Measurements from ENCODE around the gene CMTM4. TPM values are rescaled to one million over a fixed set of nuclear protein-coding genes. Genes with fewer than 3 reads are reported as not detected.
A peak's percentile ranks its signal among the peaks of the same experiment; 100 is the strongest.

The CMTM4 gene
- polyA plus RNA-seq, 1 donor (not counting 4 experiments of a cell fraction or from before 2014, with no cell fraction given), result 23.1 TPM

GRCh38 chr16:66682271-66682670 is 14.3 kb downstream of the CMTM4 start:
- no peak for DNase-seq (ENCODE audit: low read depth, low spot score)
- Histone ChIP-seq H3K4me2 (ENCODE audit: control insufficient read depth, extremely low read depth, insufficient read depth, low read depth, low read length) (no peak overlapping the region), H2AFZ (ENCODE audit: control insufficient read depth, low read length) (no peak overlapping the region), H3K27ac (ENCODE audit: control insufficient read depth, insufficient read depth, low read length) (peak overlapping the region; percentile 15), H3K9me3 (ENCODE audit: control insufficient read depth, low read depth, low read length) (no peaks in the 10 kb centered on the region), H3K4me3 (ENCODE audit: control insufficient read depth in 2 of 3, extremely low read depth in 1 of 3, insufficient read depth in 2 of 3, low read depth in 1 of 3, low read length in 3 of 3) (no peak overlapping the region), H3K9me1 (ENCODE audit: control insufficient read depth, extremely low read depth, insufficient read depth, low read length) (no peaks in the 10 kb centered on the region), H3K4me1 (ENCODE audit: control insufficient read depth, extremely low read depth, insufficient read depth, low read length) (peaks cover 14% of the 10 kb centered on the region), H3K36me3 (ENCODE audit: control insufficient read depth in 2 of 2, extremely low read depth in 1 of 2, insufficient read depth in 2 of 2, low read length in 2 of 2) (peaks cover 0 to 3% of the 10 kb centered on the region in 2 experiments), H3K79me2 (ENCODE audit: control insufficient read depth, insufficient read depth, low read length) (peaks cover 29% of the 10 kb centered on the region), H3K27me3 (ENCODE audit: control insufficient read depth, extremely low read depth, insufficient read depth, low read length) (no peaks in the 10 kb centered on the region), H4K20me1 (ENCODE audit: control insufficient read depth, extremely low read depth, insufficient read depth, low read length) (no peaks in the 10 kb centered on the region), H3K9ac (ENCODE audit: control insufficient read depth, extremely low read depth, insufficient read depth, low read length) (no peak overlapping the region)
- dilution Hi-C loops (cut with MboI; ENCODE audit: extremely low pct_ligation_motif_present, low sequenced_read_pairs), result no loop called here
- no peak for TF ChIP-seq CTCF (optimal IDR thresholded peaks at IDR 0.05 in 1 of 3, IDR thresholded peaks at IDR 0.05 in 1 of 3, conservative IDR thresholded peaks at IDR 0.05 in 1 of 3; ENCODE audit: extremely low read depth in 1 of 3, insufficient read depth in 2 of 3, low read length in 3 of 3)
- no peak for TF ChIP-seq EZH2 (IDR thresholded peaks at IDR 0.05; ENCODE audit: low read length)
- FAIRE-seq, result peak; percentile 55

GRCh38 chr16:66681676-66682075 is 14.9 kb downstream of the CMTM4 start:
- Histone ChIP-seq H3K4me2 (ENCODE audit: control insufficient read depth, extremely low read depth, insufficient read depth, low read depth, low read length) (no peak overlapping the region), H3K27me3 (ENCODE audit: control insufficient read depth, extremely low read depth, insufficient read depth, low read length) (no peaks in the 10 kb centered on the region), H3K9ac (ENCODE audit: control insufficient read depth, extremely low read depth, insufficient read depth, low read length) (no peak overlapping the region), H3K4me1 (ENCODE audit: control insufficient read depth, extremely low read depth, insufficient read depth, low read length) (peaks cover 14% of the 10 kb centered on the region), H3K36me3 (ENCODE audit: control insufficient read depth in 2 of 2, extremely low read depth in 1 of 2, insufficient read depth in 2 of 2, low read length in 2 of 2) (peaks cover 0 to 6% of the 10 kb centered on the region in 2 experiments), H3K9me1 (ENCODE audit: control insufficient read depth, extremely low read depth, insufficient read depth, low read length) (no peaks in the 10 kb centered on the region), H3K4me3 (ENCODE audit: control insufficient read depth in 2 of 3, extremely low read depth in 1 of 3, insufficient read depth in 2 of 3, low read depth in 1 of 3, low read length in 3 of 3) (no peak overlapping the region), H4K20me1 (ENCODE audit: control insufficient read depth, extremely low read depth, insufficient read depth, low read length) (no peaks in the 10 kb centered on the region), H2AFZ (ENCODE audit: control insufficient read depth, low read length) (no peak overlapping the region), H3K27ac (ENCODE audit: control insufficient read depth, insufficient read depth, low read length) (peak overlapping the region; percentile 15), H3K79me2 (ENCODE audit: control insufficient read depth, insufficient read depth, low read length) (peaks cover 33% of the 10 kb centered on the region), H3K9me3 (ENCODE audit: control insufficient read depth, low read depth, low read length) (no peaks in the 10 kb centered on the region)
- dilution Hi-C loops (cut with MboI; ENCODE audit: extremely low pct_ligation_motif_present, low sequenced_read_pairs), result no loop called here
- FAIRE-seq (peak; percentile 96), DNase-seq (ENCODE audit: low read depth, low spot score) (no peak)
- TF ChIP-seq EZH2 (IDR thresholded peaks at IDR 0.05; ENCODE audit: low read length), result no peak
- TF ChIP-seq CTCF (optimal IDR thresholded peaks at IDR 0.05 in 1 of 3, IDR thresholded peaks at IDR 0.05 in 1 of 3, conservative IDR thresholded peaks at IDR 0.05 in 1 of 3; ENCODE audit: extremely low read depth in 1 of 3, insufficient read depth in 2 of 3, low read length in 3 of 3), result no peak
